Measurements from ENCODE around the gene RBM44. TPM values are rescaled to one million over a fixed set of nuclear protein-coding genes. Genes with fewer than 3 reads are reported as not detected.

Gene RBM44
- total and polyA plus RNA-seq, 4 donors, result 0.02 to 0.75 (median 0.15) TPM

- Histone ChIP-seq H3K4me3 (ENCODE audit: low read depth in 1 of 3, low read length in 3 of 3) (no peak overlapping the region), H3K27ac (ENCODE audit: low read depth in 1 of 2, low read length in 2 of 2) (no peak overlapping the region), H3K36me3 (ENCODE audit: control insufficient read depth in 4 of 4, insufficient read depth in 3 of 4, low read depth in 1 of 4, low read length in 3 of 4) (no peaks in the 10 kb centered on the region), H3K9ac (ENCODE audit: low read depth in 1 of 2, low read length in 2 of 2) (no peak overlapping the region), H3K27me3 (ENCODE audit: control insufficient read depth in 4 of 4, insufficient read depth in 4 of 4, low read length in 3 of 4) (no peaks in the 10 kb centered on the region), H3K4me1 (ENCODE audit: control insufficient read depth in 4 of 4, insufficient read depth in 4 of 4, low read length in 3 of 4) (no peaks in the 10 kb centered on the region), H3K9me3 (ENCODE audit: control insufficient read depth in 4 of 4, low read length in 3 of 4) (no peaks in the 10 kb centered on the region)
- TF ChIP-seq MAX (IDR thresholded peaks at IDR 0.05) (no peak), RAD21 (IDR thresholded peaks at IDR 0.05) (no peak), NR2F2 (IDR thresholded peaks at IDR 0.05) (no peak), EGR1 (IDR thresholded peaks at IDR 0.05; ENCODE audit: low read depth in 2 of 2) (no peak), HNF4G (IDR thresholded peaks at IDR 0.05) (no peak), FOXA1 (IDR thresholded peaks at IDR 0.05) (no peak), SP1 (IDR thresholded peaks at IDR 0.05) (no peak), REST (IDR thresholded peaks at IDR 0.05) (no peak), ZBTB33 (IDR thresholded peaks at IDR 0.05) (no peak), CTCF (IDR thresholded peaks at IDR 0.05; ENCODE audit: low read depth, low read length, missing input control) (no peak), RXRA (IDR thresholded peaks at IDR 0.05) (no peak), FOXA2 (IDR thresholded peaks at IDR 0.05) (no peak), HNF4A (conservative IDR thresholded peaks at IDR 0.05) (no peak)
- WGBS, result 94% methylated on average over 21 of the region's 21 CpGs
- DNase-seq (ENCODE audit: low spot score), result no peak
Observed at GRCh38 chr2:237869343-237870102, 70.9 kb downstream of the RBM44 start.

- 87% methylated on average over 11 of the region's 11 CpGs for WGBS
- Histone ChIP-seq H3K27me3 (ENCODE audit: control insufficient read depth in 4 of 4, insufficient read depth in 4 of 4, low read length in 3 of 4) (no peaks in the 10 kb centered on the region), H3K36me3 (ENCODE audit: control insufficient read depth in 4 of 4, insufficient read depth in 3 of 4, low read depth in 1 of 4, low read length in 3 of 4) (no peaks in the 10 kb centered on the region), H3K9ac (ENCODE audit: low read depth in 1 of 2, low read length in 2 of 2) (no peak overlapping the region), H3K4me3 (ENCODE audit: low read depth in 1 of 3, low read length in 3 of 3) (no peak overlapping the region), H3K4me1 (ENCODE audit: control insufficient read depth in 4 of 4, insufficient read depth in 4 of 4, low read length in 3 of 4) (no peaks in the 10 kb centered on the region), H3K27ac (ENCODE audit: low read depth in 1 of 2, low read length in 2 of 2) (no peak overlapping the region), H3K9me3 (ENCODE audit: control insufficient read depth in 4 of 4, low read length in 3 of 4) (no peaks in the 10 kb centered on the region)
- TF ChIP-seq RAD21 (IDR thresholded peaks at IDR 0.05), result no peak
- peak in 1 of 2 donors; percentile 14 for TF ChIP-seq RXRA (IDR thresholded peaks at IDR 0.05)
- no peak for TF ChIP-seq EGR1 (IDR thresholded peaks at IDR 0.05; ENCODE audit: low read depth in 2 of 2)
- no peak for TF ChIP-seq HNF4G (IDR thresholded peaks at IDR 0.05)
- TF ChIP-seq ATF3 (IDR thresholded peaks at IDR 0.05), result no peak
- TF ChIP-seq NR2F2 (IDR thresholded peaks at IDR 0.05), result peak; percentile 47
- TF ChIP-seq FOXA1 (IDR thresholded peaks at IDR 0.05), result no peak
- no peak for TF ChIP-seq GABPA (IDR thresholded peaks at IDR 0.05 in 1 of 2, conservative IDR thresholded peaks at IDR 0.05 in 1 of 2)
- no peak for TF ChIP-seq MAX (IDR thresholded peaks at IDR 0.05)
- no peak for TF ChIP-seq YY1 (IDR thresholded peaks at IDR 0.05)
- DNase-seq (ENCODE audit: low spot score), result no peak
Observed at GRCh38 chr2:237870126-237870525, 71.5 kb downstream of the RBM44 start.
